Activated gamma-delta T cell treated with anti-CD3 and anti-CD28 coated beads, Interleukin-2, amount 50 U/mL, for 16 hours (primary cell): ENCODE data around the gene PDC.
"Not testable (repeated sequence)": the region's sequence is repeated elsewhere in the genome, so short reads cannot be mapped to it uniquely, and the experiment has no call there.

Source experiments
- DNase-seq: peaks from one replicate; pipeline ENCODE4 v3.0.0-alpha.2; 2020; ENCODE audit warnings: low read depth

Gene PDC

GRCh38 chr1:186465946-186466345, 5.0 kb upstream of the PDC start:
- no peak for DNase-seq

GRCh38 chr1:186465491-186465890, 4.6 kb upstream of the PDC start:
- DNase-seq: not testable (repeated sequence)

- DNase-seq: no peak
These were observed 3.0 kb upstream of the PDC start for GRCh38 chr1:186463926-186464325.

- no peak for DNase-seq
These were observed 2.6 kb upstream of the PDC start for GRCh38 chr1:186463511-186463910.

GRCh38 chr1:186459161-186459560, 1.8 kb downstream of the PDC start:
- not testable (repeated sequence) for DNase-seq

- DNase-seq: no peak
These were observed 4.1 kb downstream of the PDC start for GRCh38 chr1:186456729-186457255.

- no peak for DNase-seq
These were observed 5.9 kb downstream of the PDC start for GRCh38 chr1:186454981-186455380.

GRCh38 chr1:186446152-186446551, 14.8 kb downstream of the PDC start:
- no peak for DNase-seq

GRCh38 chr1:186443638-186444037, 17.3 kb downstream of the PDC start:
- no peak for DNase-seq

GRCh38 chr1:186442651-186443375, 18.1 kb downstream of the PDC start:
- DNase-seq: no peak

GRCh38 chr1:186440584-186440983, 20.3 kb downstream of the PDC start:
- DNase-seq: no peak

- no peak for DNase-seq
These were observed 22.3 kb downstream of the PDC start for GRCh38 chr1:186438567-186438966.

- DNase-seq: no peak
These were observed 25.6 kb downstream of the PDC start for GRCh38 chr1:186435336-186435735.

GRCh38 chr1:186429017-186429416, 31.9 kb downstream of the PDC start:
- no peak for DNase-seq

- no peak for DNase-seq
These were observed 34.8 kb downstream of the PDC start for GRCh38 chr1:186426118-186426517.

- no peak for DNase-seq
These were observed 36.4 kb downstream of the PDC start for GRCh38 chr1:186424539-186424938.

- no peak for DNase-seq
These were observed 39.5 kb downstream of the PDC start for GRCh38 chr1:186421446-186421845.

GRCh38 chr1:186420923-186421322, 40.0 kb downstream of the PDC start:
- no peak for DNase-seq

- no peak for DNase-seq
These were observed 40.6 kb downstream of the PDC start for GRCh38 chr1:186420311-186420710.

GRCh38 chr1:186418503-186418902, 42.4 kb downstream of the PDC start:
- DNase-seq: no peak

GRCh38 chr1:186413319-186413718, 47.6 kb downstream of the PDC start:
- no peak for DNase-seq

GRCh38 chr1:186409091-186409490, 51.8 kb downstream of the PDC start:
- DNase-seq: no peak

GRCh38 chr1:186404454-186405051, 56.4 kb downstream of the PDC start:
- DNase-seq: no peak

GRCh38 chr1:186403632-186404031, 57.3 kb downstream of the PDC start:
- DNase-seq: no peak
